ENCODE measurements around the gene PLXNB3.

- TF ChIP-seq POLR2A (IDR thresholded peaks at IDR 0.05) = no peak
- TF ChIP-seq CTCF (IDR thresholded peaks at IDR 0.05) = no peak
Measured at GRCh38 chrX:153791104-153791852, 27.2 kb downstream of the PLXNB3 start.

Data from adrenal gland (tissue), 5 donors.